Fibroblast of peridontal ligament (primary cell): ENCODE data around the gene NPM1.
"Not testable (repeated sequence)": the region's sequence is repeated elsewhere in the genome, so short reads cannot be mapped to it uniquely, and the experiment has no call there.

ENCODE experiments used
- DNase-seq: peaks from one replicate; pipeline ENCODE4 v3.0.0-alpha.2; 2010; ENCODE audit errors: extremely low read depth

Gene NPM1

GRCh38 chr5:171387345-171387969, at the start of gene NPM1:
Gene NPM1 (plus strand): TSS chr5:171387849. CDS start chr5:171387949, 100 bp downstream.
- DNase-seq = peak; percentile 98

GRCh38 chr5:171340042-171340441, 47.6 kb upstream of the NPM1 start:
- no peak for DNase-seq

GRCh38 chr5:171340491-171340890, 47.2 kb upstream of the NPM1 start:
- DNase-seq = no peak

- DNase-seq = peak; percentile 82
Observed at GRCh38 chr5:171342362-171343111, 45.1 kb upstream of the NPM1 start.

- DNase-seq = no peak
Observed at GRCh38 chr5:171344936-171345608, 42.6 kb upstream of the NPM1 start.

- no peak for DNase-seq
Observed at GRCh38 chr5:171351536-171352073, 36.0 kb upstream of the NPM1 start.

- no peak for DNase-seq
Observed at GRCh38 chr5:171355302-171355724, 32.3 kb upstream of the NPM1 start.

- DNase-seq = no peak
Observed at GRCh38 chr5:171357843-171358242, 29.8 kb upstream of the NPM1 start.

- not testable (repeated sequence) for DNase-seq
Observed at GRCh38 chr5:171361151-171361550, 26.5 kb upstream of the NPM1 start.

GRCh38 chr5:171363249-171363648, 24.4 kb upstream of the NPM1 start:
- not testable (repeated sequence) for DNase-seq

GRCh38 chr5:171363846-171364245, 23.8 kb upstream of the NPM1 start:
- no peak for DNase-seq

GRCh38 chr5:171365351-171365750, 22.3 kb upstream of the NPM1 start:
- DNase-seq = no peak

GRCh38 chr5:171366645-171367044, 21.0 kb upstream of the NPM1 start:
- no peak for DNase-seq

- DNase-seq = peak; percentile 55
Observed at GRCh38 chr5:171367424-171368370, 20.0 kb upstream of the NPM1 start.

- DNase-seq = no peak
Observed at GRCh38 chr5:171369056-171369455, 18.6 kb upstream of the NPM1 start.

- DNase-seq = no peak
Observed at GRCh38 chr5:171369898-171370297, 17.8 kb upstream of the NPM1 start.

- DNase-seq = not testable (repeated sequence)
Observed at GRCh38 chr5:171370881-171371280, 16.8 kb upstream of the NPM1 start.

GRCh38 chr5:171371326-171371725, 16.3 kb upstream of the NPM1 start:
- no peak for DNase-seq

- DNase-seq = no peak
Observed at GRCh38 chr5:171379961-171380360, 7.7 kb upstream of the NPM1 start.

- not testable (repeated sequence) for DNase-seq
Observed at GRCh38 chr5:171384416-171384815, 3.2 kb upstream of the NPM1 start.

- DNase-seq = not testable (repeated sequence)
Observed at GRCh38 chr5:171384999-171385398, 2.6 kb upstream of the NPM1 start.
